Hindlimb muscle (tissue), 1 donor: Measurements from ENCODE around the gene CD160. TPM values are rescaled to one million over a fixed set of nuclear protein-coding genes. Genes with fewer than 3 reads are reported as not detected.
"Not testable (repeated sequence)": the region's sequence is repeated elsewhere in the genome, so short reads cannot be mapped to it uniquely, and the experiment has no call there.

Experiments
- DNase-seq: peaks from one replicate; pipeline ENCODE4 v3.0.0-alpha.2; 2013
- polyA plus RNA-seq: library from polyadenylated mRNA; unstranded; fragments of 120-200 nt; gene quantifications from one replicate; pipeline ENCODE4 v1.2.1, GENCODE V29; 2013; ENCODE audit not compliant: insufficient read length

Gene CD160
- polyA plus RNA-seq, 1 donor: 1.1 TPM

DNA sequence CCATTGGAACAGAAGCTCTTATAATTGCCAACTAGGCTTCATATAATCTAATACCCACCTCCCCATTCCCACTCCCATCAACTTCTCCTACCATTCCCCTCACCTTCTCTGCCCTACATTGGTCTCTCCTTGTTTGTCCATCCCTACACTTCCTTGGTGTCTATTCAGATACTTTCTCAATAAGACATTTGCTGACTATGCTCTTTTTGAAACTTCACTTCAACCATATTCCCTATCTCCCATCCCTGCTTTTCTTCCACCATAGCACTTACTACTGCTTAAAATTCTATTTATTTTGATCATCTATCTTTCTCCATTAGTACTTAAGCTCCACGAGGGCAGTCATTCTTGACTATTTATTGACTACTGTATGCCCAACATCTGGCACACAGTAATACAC is 40.4 kb downstream of the CD160 start:
- no peak for DNase-seq

DNA sequence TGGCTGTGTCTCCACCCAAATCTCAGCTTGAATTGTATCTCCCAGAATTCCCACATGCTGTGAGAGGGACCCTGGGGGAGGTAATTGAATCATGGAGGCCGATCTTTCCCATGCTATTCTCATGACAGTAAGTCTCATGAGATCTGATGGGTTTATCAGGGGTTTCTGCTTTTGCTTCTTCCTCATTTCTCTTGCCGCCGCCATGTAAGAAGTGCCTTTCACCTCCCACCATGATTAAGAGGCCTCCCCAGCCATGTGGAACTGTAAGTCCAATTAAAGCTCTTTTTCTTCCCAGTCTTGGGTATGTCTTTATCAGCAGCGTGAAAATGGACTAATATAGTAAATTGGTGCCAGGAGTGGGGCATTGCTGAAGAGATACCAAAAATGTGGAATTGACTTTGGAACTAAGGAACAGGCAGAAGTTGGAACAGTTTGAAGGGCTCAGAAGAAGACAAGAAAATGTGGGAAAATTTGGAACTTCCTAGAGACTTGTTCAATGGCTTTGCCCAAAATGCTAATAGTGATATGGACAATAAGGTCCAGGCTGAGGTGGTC is 41.2 kb downstream of the CD160 start:
- DNase-seq: not testable (repeated sequence)

DNA sequence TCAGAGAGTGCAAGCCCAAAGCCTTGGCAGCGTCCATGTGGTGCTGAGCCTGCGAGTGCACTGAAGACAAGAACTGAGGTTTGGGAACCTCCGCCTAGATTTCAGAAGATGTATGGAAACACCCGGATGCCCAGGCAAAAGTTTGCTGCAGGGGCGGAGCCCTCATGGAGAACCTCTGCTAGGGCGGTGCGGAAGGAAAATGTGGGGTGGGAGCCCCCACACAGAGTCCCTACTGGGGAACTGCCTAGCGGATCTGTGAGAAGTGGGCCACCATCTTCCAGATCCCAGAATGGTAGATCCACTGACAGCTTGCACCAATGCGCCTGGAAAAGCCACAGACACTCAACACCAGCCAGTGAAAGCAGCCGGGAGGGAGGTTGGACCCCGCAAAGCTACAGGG is 42.2 kb downstream of the CD160 start:
- DNase-seq: not testable (repeated sequence)

DNA sequence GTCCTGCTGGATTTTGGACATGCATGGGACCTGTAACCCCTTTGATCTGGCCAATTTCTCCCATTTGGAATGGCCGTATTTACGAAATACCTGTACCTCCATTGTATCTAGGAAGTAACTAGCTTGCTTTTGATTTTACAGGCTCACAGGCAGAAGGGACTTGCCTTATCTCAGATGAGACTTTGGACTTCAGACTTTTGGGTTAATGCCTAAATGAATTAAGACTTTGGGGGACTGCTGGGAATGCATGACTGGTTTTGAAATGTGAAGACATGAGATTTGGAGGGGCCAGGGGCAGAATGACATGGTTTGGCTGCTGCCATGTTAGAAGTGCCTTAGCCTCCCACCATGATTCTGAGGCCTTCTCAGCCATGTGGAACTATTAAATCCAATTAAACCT is 42.7 kb downstream of the CD160 start:
- not testable (repeated sequence) for DNase-seq

DNA sequence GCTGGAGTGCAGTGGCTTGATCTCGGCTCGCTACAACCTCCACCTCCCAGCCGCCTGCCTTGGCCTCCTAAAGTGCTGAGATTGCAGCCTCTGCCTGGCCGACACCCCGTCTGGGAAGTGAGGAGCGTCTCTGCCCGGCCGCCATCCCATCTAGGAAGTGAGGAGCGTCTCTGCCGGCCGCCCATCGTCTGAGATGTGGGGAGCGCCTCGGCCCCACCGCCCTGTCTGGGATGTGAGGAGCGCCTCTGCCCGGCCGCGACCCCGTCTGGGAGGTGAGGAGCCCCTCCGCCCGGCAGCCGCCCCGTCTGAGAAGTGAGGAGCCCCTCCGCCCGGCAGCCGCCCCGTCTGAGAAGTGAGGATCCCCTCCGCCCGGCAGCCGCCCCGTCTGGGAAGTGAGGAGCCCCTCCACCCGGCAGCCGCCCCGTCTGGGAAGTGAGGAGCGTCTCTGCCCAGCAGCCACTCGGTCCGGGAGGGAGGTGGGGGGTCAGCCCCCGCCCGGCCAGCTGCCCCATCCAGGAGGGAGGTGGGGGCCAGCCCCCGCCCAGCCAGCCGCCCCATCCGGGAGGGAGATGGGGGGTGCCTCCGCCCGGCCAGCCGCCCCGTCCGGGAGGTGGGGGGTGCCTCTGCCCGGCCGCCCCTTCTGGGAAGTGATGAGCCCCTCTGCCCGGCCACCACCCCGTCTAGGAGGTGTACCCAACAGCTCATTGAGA is 45.1 kb downstream of the CD160 start:
- DNase-seq: not testable (repeated sequence)

DNA sequence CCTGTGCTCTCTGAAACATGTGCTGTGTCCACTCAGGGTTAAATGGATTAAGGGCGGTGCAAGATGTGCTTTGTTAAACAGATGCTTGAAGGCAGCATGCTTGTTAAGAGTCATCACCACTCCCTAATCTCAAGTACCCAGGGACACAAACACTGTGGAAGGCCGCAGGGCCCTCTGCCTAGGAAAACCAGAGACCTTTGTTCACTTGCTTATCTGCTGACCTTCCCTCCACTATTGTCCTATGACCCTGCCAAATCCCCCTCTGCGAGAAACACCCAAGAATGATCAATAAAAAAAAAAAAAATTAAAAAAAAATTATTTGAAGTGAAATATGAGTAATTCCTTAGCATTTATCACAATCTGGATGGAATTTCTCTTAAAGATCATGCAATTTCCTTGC is 45.8 kb downstream of the CD160 start:
- not testable (repeated sequence) for DNase-seq

DNA sequence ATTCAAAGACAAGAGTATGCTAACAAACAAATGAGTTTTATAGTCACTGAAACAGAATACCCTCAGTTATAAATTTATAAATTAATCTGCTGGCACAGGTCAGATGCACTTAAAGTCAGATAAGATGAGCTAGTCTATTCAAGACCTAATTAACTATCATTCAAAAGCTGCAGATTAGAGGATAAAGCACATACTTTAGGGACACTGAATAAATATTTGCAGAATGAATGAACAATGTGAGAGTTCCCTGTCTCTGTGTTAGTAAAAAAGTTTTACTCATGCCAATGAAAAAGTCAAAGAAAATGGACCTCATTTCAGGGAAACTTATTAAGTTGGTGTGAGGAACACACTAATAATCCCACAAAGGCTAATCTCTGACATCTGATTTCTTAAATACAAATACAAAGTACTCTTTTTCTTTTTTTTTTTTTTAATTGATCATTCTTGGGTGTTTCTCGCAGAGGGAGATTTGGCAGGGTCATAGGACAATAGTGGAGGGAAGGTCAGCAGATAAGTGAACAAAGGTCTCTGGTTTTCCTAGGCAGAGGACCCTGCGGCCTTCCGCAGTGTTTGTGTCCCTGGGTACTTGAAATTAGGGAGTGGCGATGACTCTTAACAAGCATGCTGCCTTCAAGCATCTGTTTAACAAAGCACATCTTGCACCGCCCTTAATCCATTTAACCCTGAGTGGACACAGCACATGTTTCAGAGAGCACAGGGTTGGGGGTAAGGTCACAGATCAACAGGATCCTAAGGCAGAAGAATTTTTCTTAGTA is 46.5 kb downstream of the CD160 start:
- not testable (repeated sequence) for DNase-seq

DNA sequence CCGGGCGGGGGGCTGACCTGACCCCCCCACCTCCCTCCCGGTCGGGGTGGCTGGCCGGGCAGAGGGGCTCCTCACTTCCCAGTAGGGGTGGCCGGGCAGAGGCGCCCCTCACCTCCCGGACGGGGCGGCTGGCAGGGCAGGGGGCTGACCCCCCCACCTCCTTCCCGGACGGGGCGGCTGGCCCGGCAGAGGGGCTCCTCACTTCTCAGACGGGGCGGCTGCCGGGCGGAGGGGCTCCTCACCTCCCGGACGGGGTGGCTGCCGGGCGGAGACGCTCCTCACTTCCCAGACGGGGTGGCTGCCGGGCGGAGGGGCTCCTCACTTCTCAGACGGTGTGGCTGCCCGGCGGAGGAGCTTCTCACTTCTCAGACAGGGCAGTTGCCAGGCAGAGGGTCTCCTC is 47.6 kb downstream of the CD160 start:
- not testable (repeated sequence) for DNase-seq

DNA sequence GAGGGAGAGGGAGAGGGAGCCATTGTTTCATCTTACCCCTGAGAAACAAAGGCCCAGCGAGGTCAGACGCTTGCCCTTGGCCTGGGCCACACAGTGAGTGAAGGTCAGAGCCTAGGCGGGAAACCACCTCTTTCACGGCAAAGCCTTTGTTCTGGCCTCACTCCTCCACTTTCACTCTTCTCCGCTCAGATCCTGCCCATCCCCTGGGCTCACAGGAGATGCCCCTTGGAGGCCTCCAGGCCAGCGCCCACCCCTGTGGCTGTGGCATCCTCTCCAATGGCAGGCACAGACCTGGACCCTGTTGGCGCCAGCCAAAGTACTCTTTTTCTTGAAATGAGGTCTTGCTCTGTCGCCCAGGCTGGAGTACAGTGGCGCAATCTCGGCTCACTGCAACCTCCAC is 48.7 kb downstream of the CD160 start:
- DNase-seq: not testable (repeated sequence)

DNA sequence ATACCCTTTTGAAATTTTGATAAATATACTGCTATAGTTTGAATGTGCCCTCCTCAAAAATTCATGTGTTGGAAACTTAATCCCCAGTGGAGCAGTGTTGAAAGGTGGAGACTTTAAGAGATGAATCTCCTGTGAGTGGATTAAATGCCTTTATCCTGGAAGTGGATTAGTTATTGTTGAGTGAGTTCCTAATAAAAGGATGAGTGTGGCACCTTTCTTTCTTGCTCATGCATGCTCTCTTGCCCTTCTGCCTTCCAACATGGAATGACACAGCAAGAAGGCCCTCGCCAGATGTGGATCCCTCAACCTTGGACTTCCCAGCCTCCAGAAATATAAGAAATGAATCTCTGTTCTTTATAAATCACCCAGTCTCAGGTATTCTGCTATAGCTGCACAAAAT is 51.8 kb downstream of the CD160 start:
- no peak for DNase-seq

DNA sequence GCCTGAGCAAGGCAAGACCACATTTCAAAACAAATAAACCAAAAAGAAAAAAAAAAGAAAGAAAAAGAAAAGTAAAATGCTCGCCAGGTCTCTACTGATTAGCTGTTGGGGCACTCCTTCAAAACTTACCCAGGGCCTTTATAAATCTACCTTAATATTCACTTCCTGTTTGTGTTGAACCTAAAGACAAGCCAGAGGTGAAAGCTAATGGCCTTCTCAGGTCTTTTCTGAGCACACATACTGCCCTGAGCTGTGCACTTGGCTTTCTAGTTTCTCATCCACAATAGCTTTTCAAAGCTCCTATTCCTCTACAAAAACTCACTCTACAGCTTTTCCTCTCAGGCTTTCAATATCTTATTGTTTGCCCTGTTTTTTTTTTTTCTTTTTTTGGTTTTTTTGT is 54.1 kb downstream of the CD160 start:
- DNase-seq: no peak

DNA sequence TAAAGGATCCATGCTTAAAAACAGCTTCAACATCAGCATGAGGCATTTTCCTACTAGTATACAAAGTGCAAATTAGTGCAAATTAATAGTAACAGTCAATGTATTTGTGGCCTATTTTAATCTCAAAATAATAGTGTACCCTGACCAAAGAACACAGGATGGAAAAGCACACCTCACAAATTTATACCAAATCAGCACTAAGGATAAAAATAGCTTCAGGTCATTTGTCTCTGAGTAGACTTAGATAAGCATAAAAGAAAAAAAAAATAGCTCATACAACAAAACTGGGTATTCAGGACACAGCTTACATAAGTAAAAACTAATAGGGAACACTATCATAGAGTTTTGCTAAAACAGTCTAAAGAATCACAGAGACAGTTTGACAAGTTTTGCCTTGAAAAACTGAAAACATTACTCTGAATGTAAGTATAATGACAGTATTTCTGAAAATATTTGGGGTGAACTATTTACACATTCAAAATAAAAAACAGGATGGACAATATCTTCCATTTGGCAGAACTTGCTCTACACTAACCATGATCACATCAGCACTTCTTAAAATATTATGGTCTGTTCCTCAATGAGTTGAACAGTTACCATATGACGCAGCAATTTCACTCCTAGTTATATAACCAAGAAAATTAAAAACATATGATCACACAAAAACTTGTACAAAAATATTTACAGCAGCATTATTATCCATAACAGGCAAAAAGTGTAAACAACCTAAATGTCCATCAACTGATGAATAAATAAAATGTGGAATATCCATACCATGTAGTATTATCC is 58.3 kb downstream of the CD160 start:
- DNase-seq: no peak

DNA sequence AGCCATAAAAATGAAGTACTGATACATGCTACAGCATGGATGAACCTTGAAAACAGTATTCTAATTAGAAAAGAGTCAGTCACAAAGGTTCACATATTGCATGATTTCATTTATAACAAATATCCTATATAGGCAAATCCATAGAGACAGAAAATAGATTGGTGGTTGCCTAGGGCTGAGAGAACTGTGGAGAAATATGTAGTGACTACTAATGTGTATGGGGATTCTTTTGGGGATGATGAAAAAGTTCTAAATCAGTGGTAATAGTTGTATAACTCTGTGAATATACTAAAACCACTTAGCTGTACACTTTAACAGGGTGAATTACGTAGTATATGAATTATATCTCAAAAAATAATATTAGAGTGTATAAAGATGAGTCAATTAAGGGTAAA is 58.8 kb downstream of the CD160 start:
- no peak for DNase-seq

DNA sequence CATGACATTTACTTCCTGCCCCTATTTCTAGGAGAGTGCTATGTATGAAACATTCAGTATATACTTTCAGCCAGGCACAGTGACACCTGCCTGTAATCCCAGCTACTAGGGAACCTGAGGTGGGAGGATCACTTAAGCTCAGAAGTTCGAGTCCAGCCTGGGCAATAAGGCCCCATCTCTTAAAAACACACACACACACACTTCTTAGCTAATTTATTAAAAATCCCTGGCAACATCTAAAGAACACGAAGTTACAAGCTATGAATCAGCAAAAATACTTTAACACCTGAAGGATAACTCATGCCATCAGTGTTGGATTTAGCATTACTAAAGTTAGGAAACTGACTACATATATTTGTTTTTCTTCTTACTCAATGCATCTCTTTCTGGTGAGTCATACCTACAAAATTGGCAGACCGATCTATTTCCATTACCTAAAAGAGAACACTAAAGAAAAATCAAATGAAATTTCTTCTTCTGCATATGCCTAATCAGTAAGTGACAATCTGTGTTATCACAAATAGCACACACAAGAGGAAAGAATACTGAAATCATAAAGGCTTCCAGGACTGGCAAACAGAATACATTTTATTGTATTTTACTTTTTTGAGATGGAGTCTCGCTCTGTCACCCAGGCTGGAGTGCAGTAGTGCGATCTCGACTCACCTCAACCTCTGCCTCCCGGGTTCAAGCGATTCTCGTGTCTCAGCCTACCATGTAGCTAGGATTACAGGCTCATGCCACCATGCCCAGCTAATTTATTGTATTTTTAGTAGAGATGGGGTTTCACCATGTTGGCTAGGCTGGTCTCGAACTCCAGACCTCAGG is 63.2 kb downstream of the CD160 start:
- DNase-seq: peak; percentile 21

DNA sequence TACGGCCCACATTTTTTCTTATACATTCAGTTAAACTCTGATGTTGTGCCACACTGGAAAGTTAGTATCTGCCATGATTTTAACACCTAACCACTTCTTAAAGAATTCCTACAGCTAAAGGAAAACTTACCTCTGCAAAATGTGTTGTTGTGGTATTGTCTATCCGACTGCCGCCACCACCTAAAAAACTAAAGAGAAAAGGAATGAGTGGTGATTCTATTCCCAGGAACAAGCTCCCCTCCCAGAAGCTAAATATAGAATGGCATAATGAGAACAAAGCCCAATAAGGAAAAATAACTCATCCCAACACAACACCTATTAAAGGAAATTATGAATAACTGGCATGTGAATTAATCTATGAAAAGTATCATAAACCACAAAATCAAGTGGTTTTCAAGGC is 65.1 kb downstream of the CD160 start:
- no peak for DNase-seq

DNA sequence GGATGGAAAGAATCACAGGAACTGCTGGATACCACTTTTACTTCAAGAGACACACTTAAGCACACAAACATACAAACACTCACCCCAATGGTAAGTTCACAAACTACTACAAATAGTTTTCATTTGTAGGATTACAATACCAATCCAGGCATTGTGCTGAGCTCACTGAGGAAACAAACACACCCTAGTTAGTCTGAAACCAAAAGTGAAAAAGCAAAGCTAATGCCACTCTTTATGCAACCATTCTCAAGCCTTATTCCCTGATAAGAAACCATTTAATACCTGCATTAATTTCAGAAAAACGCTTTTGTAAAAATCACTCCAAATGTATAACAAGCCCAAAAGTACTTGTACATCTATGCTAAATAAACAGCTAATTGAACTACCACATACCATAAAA is 66.2 kb downstream of the CD160 start:
- no peak for DNase-seq

DNA sequence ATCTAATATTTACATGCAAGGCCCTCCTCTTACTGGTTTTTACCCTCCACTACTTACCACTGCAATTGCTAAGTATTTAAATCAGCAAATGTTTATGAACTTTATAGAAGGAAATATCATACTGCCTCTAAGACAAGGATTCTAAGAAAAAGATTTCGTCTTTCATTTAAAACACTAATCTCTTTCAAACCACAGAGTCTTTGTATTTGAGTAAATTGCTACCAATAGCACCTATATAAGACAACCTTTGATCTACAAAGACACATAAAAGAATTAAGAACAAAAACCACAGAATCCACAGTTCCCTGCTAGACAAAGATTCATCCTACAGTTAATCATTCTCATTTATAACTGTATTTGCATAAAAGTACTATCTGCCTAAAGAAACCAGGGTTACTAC is 67.0 kb downstream of the CD160 start:
- no peak for DNase-seq

DNA sequence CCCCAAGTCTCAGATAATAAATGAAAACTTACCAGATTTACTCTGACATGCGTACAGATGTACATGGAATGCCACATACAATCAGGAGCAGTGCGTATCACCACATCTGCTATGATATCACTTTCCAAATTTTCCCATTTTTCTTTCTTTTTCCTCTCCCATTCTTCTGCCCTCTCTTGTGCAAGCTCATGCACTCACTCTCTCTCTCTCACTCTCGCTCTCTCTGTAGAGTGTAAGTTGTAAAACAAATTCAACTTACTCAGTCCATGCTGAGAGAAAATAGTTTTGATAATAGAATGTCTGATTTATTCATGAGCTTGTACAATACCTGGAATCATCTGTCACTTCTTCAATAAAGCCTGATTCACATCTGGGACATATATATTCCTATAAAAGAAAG is 69.3 kb downstream of the CD160 start:
- DNase-seq: no peak
